HCT116 (cell line): ENCODE measurements around the gene DDI2.

Source experiments
- CEBPB ChIP-seq: IDR thresholded peaks from 2 replicates; pipeline ENCODE4 v1.6.1; 2012; ENCODE audit warnings: low read depth
- EZH2 ChIP-seq: fragments of 200-600 bp; sonication (generic); IDR thresholded peaks from 2 replicates; pipeline ENCODE4 v1.6.1; 2017; ENCODE audit warnings: antibody characterized with exemption, mixed run types
- EZH2phosphoT487 ChIP-seq: fragments of 200-600 bp; IDR thresholded peaks from 2 replicates; pipeline ENCODE4 v1.6.1; 2018; ENCODE audit warnings: antibody characterized with exemption, borderline replicate concordance
- JUND ChIP-seq: IDR thresholded peaks from 2 replicates; pipeline ENCODE4 v1.6.1; 2012
- POLR2A ChIP-seq: IDR thresholded peaks from 2 replicates; pipeline ENCODE4 v1.7.0; 2011; ENCODE audit warnings: borderline replicate concordance; ENCODE audit not compliant: insufficient read depth, insufficient read length; ENCODE audit errors: extremely low read depth
- POLR2AphosphoS5 ChIP-seq: IDR thresholded peaks from 2 replicates; pipeline ENCODE4 v1.6.1; 2011; ENCODE audit warnings: mild to moderate bottlenecking, low read depth, low read length, moderate library complexity
- RAD21 ChIP-seq: IDR thresholded peaks from 2 replicates; pipeline ENCODE4 v1.6.1; 2012; ENCODE audit warnings: low read depth, mild to moderate bottlenecking
- SIN3A ChIP-seq: IDR thresholded peaks from 2 replicates; pipeline ENCODE4 v1.6.1; 2012; ENCODE audit warnings: low read depth
- SP1 ChIP-seq: IDR thresholded peaks from 2 replicates; pipeline ENCODE4 v1.6.1; 2012; ENCODE audit warnings: low read depth
- ZFX ChIP-seq: fragments of 450-650 bp; IDR thresholded peaks from 2 replicates; pipeline ENCODE4 v1.6.1; 2017
- ZNF274 ChIP-seq: fragments of 200-500 bp; sonication (Bioruptor generic); IDR thresholded peaks from 2 replicates; pipeline ENCODE4 v1.6.1; 2014; ENCODE audit warnings: mild to moderate bottlenecking, low read depth, low read length, inconsistent platforms
- TF ChIP-seq, protein P1 (sequence below), 3 experiments: fragments of 200-600 bp in 1 of 3; sonication (generic) in 1 of 3; IDR thresholded peaks in 2 of 3; conservative IDR thresholded peaks in 1 of 3; 2 replicates each; pipeline ENCODE4 v1.5.1; 2012 to 2017; ENCODE audit warnings: low read depth in 2 of 3, low read length in 2 of 3, antibody characterized with exemption in 1 of 3, borderline replicate concordance in 1 of 3, control low read depth in 1 of 3, mild to moderate bottlenecking in 1 of 3, mixed read lengths in 1 of 3, mixed run types in 1 of 3, moderate library complexity in 1 of 3; ENCODE audit not compliant: insufficient read depth in 1 of 3
- TF ChIP-seq, protein P2 (sequence below): IDR thresholded peaks from 2 replicates; pipeline ENCODE4 v1.6.1; 2012

DNA sequence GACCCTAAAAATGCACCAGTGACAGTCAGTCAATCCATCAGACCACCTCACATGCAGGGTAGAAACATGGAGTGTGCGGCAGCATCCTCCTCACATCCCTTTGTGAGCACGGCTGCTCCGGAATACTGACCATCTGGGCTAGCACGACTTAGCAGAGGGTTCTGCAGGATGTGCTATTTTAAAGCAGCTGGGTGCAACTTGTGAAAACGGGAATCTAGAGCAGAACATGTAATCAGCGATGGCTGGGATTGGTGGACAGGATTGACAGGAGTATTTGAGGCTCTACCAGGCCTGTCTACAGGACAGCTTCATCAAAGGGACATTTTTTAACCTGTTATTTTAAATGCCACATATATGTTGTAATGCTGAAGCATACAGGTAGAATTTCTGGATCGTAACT is 50.1 kb downstream of the DDI2 start:
- TF ChIP-seq RAD21 (no peak), POLR2A (no peak), POLR2AphosphoS5 (no peak), CEBPB (no peak), JUND (no peak), EZH2phosphoT487 (no peak), EZH2 (no peak), ZNF274 (no peak), SP1 (no peak), ZFX (no peak), SIN3A (no peak)
- TF ChIP-seq, protein P1, sequence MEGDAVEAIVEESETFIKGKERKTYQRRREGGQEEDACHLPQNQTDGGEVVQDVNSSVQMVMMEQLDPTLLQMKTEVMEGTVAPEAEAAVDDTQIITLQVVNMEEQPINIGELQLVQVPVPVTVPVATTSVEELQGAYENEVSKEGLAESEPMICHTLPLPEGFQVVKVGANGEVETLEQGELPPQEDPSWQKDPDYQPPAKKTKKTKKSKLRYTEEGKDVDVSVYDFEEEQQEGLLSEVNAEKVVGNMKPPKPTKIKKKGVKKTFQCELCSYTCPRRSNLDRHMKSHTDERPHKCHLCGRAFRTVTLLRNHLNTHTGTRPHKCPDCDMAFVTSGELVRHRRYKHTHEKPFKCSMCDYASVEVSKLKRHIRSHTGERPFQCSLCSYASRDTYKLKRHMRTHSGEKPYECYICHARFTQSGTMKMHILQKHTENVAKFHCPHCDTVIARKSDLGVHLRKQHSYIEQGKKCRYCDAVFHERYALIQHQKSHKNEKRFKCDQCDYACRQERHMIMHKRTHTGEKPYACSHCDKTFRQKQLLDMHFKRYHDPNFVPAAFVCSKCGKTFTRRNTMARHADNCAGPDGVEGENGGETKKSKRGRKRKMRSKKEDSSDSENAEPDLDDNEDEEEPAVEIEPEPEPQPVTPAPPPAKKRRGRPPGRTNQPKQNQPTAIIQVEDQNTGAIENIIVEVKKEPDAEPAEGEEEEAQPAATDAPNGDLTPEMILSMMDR (IDR thresholded peaks at IDR 0.05 in 2 of 3, conservative IDR thresholded peaks at IDR 0.05 in 1 of 3; ENCODE audit: borderline replicate concordance in 1 of 3, insufficient read depth in 1 of 3, low read depth in 2 of 3, low read length in 2 of 3) = no peak
- TF ChIP-seq, protein P2, sequence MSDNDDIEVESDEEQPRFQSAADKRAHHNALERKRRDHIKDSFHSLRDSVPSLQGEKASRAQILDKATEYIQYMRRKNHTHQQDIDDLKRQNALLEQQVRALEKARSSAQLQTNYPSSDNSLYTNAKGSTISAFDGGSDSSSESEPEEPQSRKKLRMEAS = no peak
